Activated CD4-positive, CD25-positive, alpha-beta regulatory T cell treated with anti-CD3 and anti-CD28 coated beads, Interleukin-2, amount 50 U/mL, for 24 hours (primary cell): ENCODE results near the gene ANKRD12.

Experiments used
- ATAC-seq, 2 donors: fragments of 150-1000 bp; cut with Tn5 transposase; one replicate each; pipeline ENCODE4 v1.10.0; 2021; ENCODE audit warnings: mild to moderate bottlenecking in 1 of 2, moderate library complexity in 1 of 2

The ANKRD12 gene

GRCh38 chr18:9188359-9189231 is 52.0 kb downstream of the ANKRD12 start:
- ATAC-seq: no peak

GRCh38 chr18:9189491-9189890 is 52.9 kb downstream of the ANKRD12 start:
- ATAC-seq: no peak

- ATAC-seq: peak in 1 of 2 donors; percentile 13
These were observed 55.2 kb downstream of the ANKRD12 start for GRCh38 chr18:9191658-9192256.

GRCh38 chr18:9193031-9193430 is 56.5 kb downstream of the ANKRD12 start:
- no peak for ATAC-seq

GRCh38 chr18:9196568-9196967 is 60.0 kb downstream of the ANKRD12 start:
- no peak for ATAC-seq

- no peak for ATAC-seq
These were observed 63.1 kb downstream of the ANKRD12 start for GRCh38 chr18:9199681-9200080.

- no peak for ATAC-seq
These were observed 64.6 kb downstream of the ANKRD12 start for GRCh38 chr18:9201224-9201623.

- no peak for ATAC-seq
These were observed 68.1 kb downstream of the ANKRD12 start for GRCh38 chr18:9204659-9205058.

- no peak for ATAC-seq
These were observed 69.8 kb downstream of the ANKRD12 start for GRCh38 chr18:9206421-9206820.

GRCh38 chr18:9209279-9209678 is 72.7 kb downstream of the ANKRD12 start:
- ATAC-seq: no peak

- peak in 1 of 2 donors; percentile 38 for ATAC-seq
These were observed 74.4 kb downstream of the ANKRD12 start for GRCh38 chr18:9210966-9211365.

- ATAC-seq: peak; percentile 38 to 70
These were observed 75.4 kb downstream of the ANKRD12 start for GRCh38 chr18:9211955-9212354.

- ATAC-seq: no peak
These were observed 78.8 kb downstream of the ANKRD12 start for GRCh38 chr18:9215221-9215933.

- ATAC-seq: no peak
These were observed 79.9 kb downstream of the ANKRD12 start for GRCh38 chr18:9216459-9216858.

GRCh38 chr18:9217743-9218451 is 81.3 kb downstream of the ANKRD12 start:
- ATAC-seq: no peak

GRCh38 chr18:9221040-9221439 is 84.5 kb downstream of the ANKRD12 start:
- ATAC-seq: no peak

GRCh38 chr18:9221661-9222060 is 85.1 kb downstream of the ANKRD12 start:
- no peak for ATAC-seq

GRCh38 chr18:9223356-9223755 is 86.8 kb downstream of the ANKRD12 start:
- ATAC-seq: no peak

- peak; percentile 53 to 64 for ATAC-seq
These were observed 89.9 kb downstream of the ANKRD12 start for GRCh38 chr18:9226463-9226862.

- no peak for ATAC-seq
These were observed 95.4 kb downstream of the ANKRD12 start for GRCh38 chr18:9231852-9232486.

- ATAC-seq: no peak
These were observed 96.4 kb downstream of the ANKRD12 start for GRCh38 chr18:9232977-9233376.

GRCh38 chr18:9233771-9234440 is 97.3 kb downstream of the ANKRD12 start:
- ATAC-seq: no peak
